ENCODE results near the gene HS3ST5.

- TF ChIP-seq CTCF (conservative IDR thresholded peaks at IDR 0.05 in 1 of 2, IDR thresholded peaks at IDR 0.05 in 1 of 2; ENCODE audit: low read depth in 1 of 2, low read length in 2 of 2) (no peak), EZH2 (IDR thresholded peaks at IDR 0.05; ENCODE audit: low read length, missing control alignments) (no peak)
Measured at GRCh38 chr6:114281496-114281895, 61.3 kb downstream of the HS3ST5 start.

All from fibroblast of lung (primary cell).